DOHH2 (cell line): Measurements from ENCODE around the gene MRTFB.
"Not testable (repeated sequence)": the region's sequence is repeated elsewhere in the genome, so short reads cannot be mapped to it uniquely, and the experiment has no call there.

Experiments used
- EZH2phosphoT487 ChIP-seq: fragments of 200-600 bp; sonication (generic); IDR thresholded peaks from 2 replicates; pipeline ENCODE4 v1.6.1; 2017; ENCODE audit warnings: borderline replicate concordance, mild to moderate bottlenecking, antibody characterized with exemption, low read length, moderate library complexity, mixed read lengths
- TF ChIP-seq, protein P1 (sequence below): fragments of 200-600 bp; sonication (generic); IDR thresholded peaks from one replicate; pipeline ENCODE4 v1.5.1; 2014; ENCODE audit warnings: antibody characterized with exemption, mild to moderate bottlenecking, low read depth, low read length; ENCODE audit not compliant: poor library complexity, severe bottlenecking

DNA sequence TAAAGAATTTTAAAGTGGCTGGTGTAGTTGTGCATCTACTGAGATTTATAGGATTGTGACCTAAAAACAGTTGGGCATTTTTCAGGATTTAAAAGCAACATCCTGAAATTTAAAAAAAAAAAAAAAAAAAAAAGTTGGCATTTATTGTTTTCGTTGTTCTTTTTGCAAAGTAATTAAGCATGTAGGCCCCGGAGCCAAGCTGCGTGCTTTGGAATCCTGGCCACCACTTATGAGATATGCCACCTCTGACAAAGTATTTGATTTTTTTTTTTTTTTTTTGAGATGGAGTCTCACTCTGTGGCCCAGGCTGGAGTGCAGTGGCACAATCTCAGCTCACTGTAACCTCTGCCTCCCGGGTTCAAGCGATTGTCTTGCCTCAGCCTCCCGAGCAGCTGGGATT is 112.8 kb downstream of the MRTFB start:
- TF ChIP-seq, protein P1, sequence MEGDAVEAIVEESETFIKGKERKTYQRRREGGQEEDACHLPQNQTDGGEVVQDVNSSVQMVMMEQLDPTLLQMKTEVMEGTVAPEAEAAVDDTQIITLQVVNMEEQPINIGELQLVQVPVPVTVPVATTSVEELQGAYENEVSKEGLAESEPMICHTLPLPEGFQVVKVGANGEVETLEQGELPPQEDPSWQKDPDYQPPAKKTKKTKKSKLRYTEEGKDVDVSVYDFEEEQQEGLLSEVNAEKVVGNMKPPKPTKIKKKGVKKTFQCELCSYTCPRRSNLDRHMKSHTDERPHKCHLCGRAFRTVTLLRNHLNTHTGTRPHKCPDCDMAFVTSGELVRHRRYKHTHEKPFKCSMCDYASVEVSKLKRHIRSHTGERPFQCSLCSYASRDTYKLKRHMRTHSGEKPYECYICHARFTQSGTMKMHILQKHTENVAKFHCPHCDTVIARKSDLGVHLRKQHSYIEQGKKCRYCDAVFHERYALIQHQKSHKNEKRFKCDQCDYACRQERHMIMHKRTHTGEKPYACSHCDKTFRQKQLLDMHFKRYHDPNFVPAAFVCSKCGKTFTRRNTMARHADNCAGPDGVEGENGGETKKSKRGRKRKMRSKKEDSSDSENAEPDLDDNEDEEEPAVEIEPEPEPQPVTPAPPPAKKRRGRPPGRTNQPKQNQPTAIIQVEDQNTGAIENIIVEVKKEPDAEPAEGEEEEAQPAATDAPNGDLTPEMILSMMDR = not testable (repeated sequence)
- not testable (repeated sequence) for TF ChIP-seq EZH2phosphoT487
